IMR-90 (cell line): ENCODE measurements around the gene SYNGR1. TPM values are rescaled to one million over a fixed set of nuclear protein-coding genes. Genes with fewer than 3 reads are reported as not detected.

Experiments used
- ATAC-seq: fragments of 200-7000 bp; cut with Tn5 transposase; 2 replicates; pipeline ENCODE4 v1.9.1; 2020; ENCODE audit warnings: low read depth, mild to moderate bottlenecking, moderate library complexity
- BruUV-seq: library from RNA; stranded (reverse); fragments of 400-500 nt; replicated peaks from 2 replicates; lab custom pipeline; 2021; lab: Mats Ljungman, UMichigan
- CTCF ChIA-PET: fragments of 300-600 bp; formaldehyde crosslinking; extraction: SDS; loops from one replicate; lab custom pipeline; 2021; ENCODE audit warnings: antibody characterized with exemption; lab: Yijun Ruan, JAX
- POLR2A ChIA-PET: fragments of 300-600 bp; sonication (Branson Sonifier 250); formaldehyde crosslinking; loops from one replicate; lab custom pipeline; 2022; ENCODE audit warnings: antibody characterized with exemption; ENCODE audit not compliant: unreplicated experiment; lab: Charles Lee
- DNase-seq: peaks from one replicate; pipeline ENCODE4 v3.0.0; 2013
- H2AFZ ChIP-seq: replicated peaks from 2 replicates; pipeline ENCODE3; 2013; ENCODE audit warnings: low read length, mild to moderate bottlenecking; ENCODE audit not compliant: poor library complexity
- H2AK5ac ChIP-seq: 2 replicates; pipeline ENCODE4 v1.6.1; 2013; ENCODE audit warnings: low read depth, low read length, inconsistent platforms
- H2AK9ac ChIP-seq: replicated peaks from 2 replicates; pipeline ENCODE3; 2013; ENCODE audit warnings: mild to moderate bottlenecking, low read depth, low read length, moderate library complexity; ENCODE audit not compliant: poor library complexity
- H2BK120ac ChIP-seq: 2 replicates; pipeline ENCODE4 v1.6.1; 2013; ENCODE audit warnings: low read depth, low read length, inconsistent platforms
- H2BK15ac ChIP-seq: 3 replicates; pipeline ENCODE4 v1.6.1; 2013; ENCODE audit warnings: low read depth, low read length, inconsistent platforms
- H2BK20ac ChIP-seq: 2 replicates; pipeline ENCODE4 v1.6.1; 2013; ENCODE audit warnings: low read depth, mild to moderate bottlenecking, inconsistent platforms, low read length, moderate library complexity
- H2BK5ac ChIP-seq: 2 replicates; pipeline ENCODE4 v1.6.1; 2013; ENCODE audit warnings: mild to moderate bottlenecking, low read depth, low read length, inconsistent platforms; ENCODE audit not compliant: poor library complexity, severe bottlenecking
- H3K14ac ChIP-seq: replicated peaks from 2 replicates; pipeline ENCODE4 v1.6.1; 2013; ENCODE audit warnings: low read depth, low read length, inconsistent platforms
- H3K18ac ChIP-seq: 2 replicates; pipeline ENCODE4 v1.6.1; 2013; ENCODE audit warnings: low read depth, low read length, control low read depth
- H3K23ac ChIP-seq: 2 replicates; pipeline ENCODE4 v1.6.1; 2013; ENCODE audit warnings: low read depth, low read length, inconsistent platforms
- H3K27ac ChIP-seq: 2 replicates; pipeline ENCODE4 v1.5.1; 2013; ENCODE audit warnings: mild to moderate bottlenecking, control low read depth, low read length; ENCODE audit not compliant: insufficient read depth
- H3K27me3 ChIP-seq: 2 replicates; pipeline ENCODE4 v1.6.1; 2013; ENCODE audit warnings: low read length; ENCODE audit not compliant: control insufficient read depth, insufficient read depth
- H3K36me3 ChIP-seq: 2 replicates; pipeline ENCODE4 v1.6.1; 2013; ENCODE audit warnings: low read length, mixed read lengths; ENCODE audit not compliant: control insufficient read depth, insufficient read depth
- H3K4ac ChIP-seq: 2 replicates; pipeline ENCODE4 v1.6.1; 2013; ENCODE audit warnings: low read depth, low read length, inconsistent platforms
- H3K4me1 ChIP-seq: 2 replicates; pipeline ENCODE4 v1.6.1; 2013; ENCODE audit warnings: low read length, mixed read lengths; ENCODE audit not compliant: control insufficient read depth, insufficient read depth
- H3K4me2 ChIP-seq: 2 replicates; pipeline ENCODE4 v1.6.1; 2013; ENCODE audit warnings: low read depth, mild to moderate bottlenecking, control low read depth, low read length, moderate library complexity
- H3K4me3 ChIP-seq: 2 replicates; pipeline ENCODE4 v1.5.1; 2013; ENCODE audit warnings: low read depth, mild to moderate bottlenecking, control low read depth, low read length, moderate library complexity; ENCODE audit not compliant: insufficient read depth
- H3K56ac ChIP-seq: 2 replicates; pipeline ENCODE4 v1.6.1; 2013; ENCODE audit warnings: low read length, inconsistent platforms; ENCODE audit not compliant: insufficient read depth; ENCODE audit errors: extremely low read depth
- H3K79me1 ChIP-seq, 2 experiments: 2 replicates each; pipeline ENCODE4 v1.6.1; 2013; ENCODE audit warnings: low read length in 2 of 2, inconsistent platforms in 1 of 2, low read depth in 1 of 2
- H3K9ac ChIP-seq: 2 replicates; pipeline ENCODE4 v1.6.1; 2013; ENCODE audit warnings: low read depth, low read length, control low read depth
- H3K9me1 ChIP-seq: 2 replicates; pipeline ENCODE4 v1.6.1; 2013; ENCODE audit warnings: low read length, inconsistent platforms; ENCODE audit not compliant: insufficient read depth
- H3K9me3 ChIP-seq: 2 replicates; pipeline ENCODE4 v1.6.1; 2013; ENCODE audit warnings: low read length; ENCODE audit not compliant: control insufficient read depth, insufficient read depth
- H4K20me1 ChIP-seq: 2 replicates; pipeline ENCODE4 v1.6.1; 2013; ENCODE audit warnings: low read length, inconsistent platforms; ENCODE audit not compliant: insufficient read depth
- H4K5ac ChIP-seq: 2 replicates; pipeline ENCODE4 v1.6.1; 2013; ENCODE audit warnings: mild to moderate bottlenecking, low read depth, low read length, control low read depth
- H4K8ac ChIP-seq, 2 experiments: 2 replicates each; pipeline ENCODE4 v1.6.1; 2013; ENCODE audit warnings: low read depth in 2 of 2, low read length in 2 of 2, control low read depth in 1 of 2, inconsistent platforms in 1 of 2
- H4K91ac ChIP-seq: 2 replicates; pipeline ENCODE4 v1.6.1; 2013; ENCODE audit warnings: low read depth, low read length, inconsistent platforms; ENCODE audit not compliant: insufficient read depth
- BHLHE40 ChIP-seq: fragments of 150-350 bp; IDR thresholded peaks from 2 replicates; pipeline ENCODE4 v1.6.1; 2016; ENCODE audit warnings: mild to moderate bottlenecking, low read depth, low read length
- CHD1 ChIP-seq: IDR thresholded peaks from 2 replicates; pipeline ENCODE4 v1.6.1; 2012; ENCODE audit warnings: low read depth, low read length, improper control_type of control experiment
- FOS ChIP-seq: fragments of 150-350 bp; IDR thresholded peaks from 2 replicates; pipeline ENCODE4 v1.6.1; 2016; ENCODE audit warnings: low read depth, low read length
- MAZ ChIP-seq: IDR thresholded peaks from 2 replicates; pipeline ENCODE4 v1.6.1; 2012; ENCODE audit warnings: low read depth, mild to moderate bottlenecking, low read length, improper control_type of control experiment, moderate library complexity, borderline replicate concordance
- MXI1 ChIP-seq: IDR thresholded peaks from 2 replicates; pipeline ENCODE4 v1.6.1; 2012; ENCODE audit warnings: low read depth, mild to moderate bottlenecking, low read length, moderate library complexity, borderline replicate concordance
- POLR2A ChIP-seq: IDR thresholded peaks from 2 replicates; pipeline ENCODE4 v1.6.1; 2012; ENCODE audit warnings: mild to moderate bottlenecking, low read depth, low read length
- RAD21 ChIP-seq: IDR thresholded peaks from 2 replicates; pipeline ENCODE4 v1.6.1; 2012; ENCODE audit warnings: low read length, improper control_type of control experiment
- RCOR1 ChIP-seq: IDR thresholded peaks from 2 replicates; pipeline ENCODE4 v1.6.1; 2012; ENCODE audit warnings: mild to moderate bottlenecking, low read length, improper control_type of control experiment; ENCODE audit not compliant: insufficient replicate concordance
- RFX5 ChIP-seq: IDR thresholded peaks from 2 replicates; pipeline ENCODE4 v1.8.0; 2012; ENCODE audit warnings: low read depth, mild to moderate bottlenecking, low read length, moderate library complexity
- SMC3 ChIP-seq: fragments of 150-350 bp; IDR thresholded peaks from 2 replicates; pipeline ENCODE4 v1.6.1; 2016; ENCODE audit warnings: low read depth, mild to moderate bottlenecking, antibody characterized with exemption, low read length, moderate library complexity
- whole genome bisulfite sequencing, 2 experiments: methylation state at CpG; one replicate each; pipeline versions ENCODE4 v1.1.5 to v1.1.7; 2013; ENCODE audit warnings: missing lambda C conversion rate in 2 of 2; ENCODE audit not compliant: insufficient read length in 1 of 2; ENCODE audit errors: extremely low coverage in 2 of 2; 5-methylcytosine and 5-hydroxymethylcytosine counted together
- dilution Hi-C: fragments of 300-500 bp; cut with HindIII; formaldehyde crosslinking; loops from one replicate; pipeline ENCODE4 v1.14.3; 2018; ENCODE audit warnings: low sequenced_read_pairs; ENCODE audit not compliant: unreplicated experiment
- in situ Hi-C: fragments of 300-500 bp; cut with MboI; formaldehyde crosslinking; loops from 3 replicates; pipeline ENCODE4 v1.14.3; 2019; ENCODE audit warnings: low sequenced_read_pairs, inconsistent platforms, mixed read lengths
- intact Hi-C: fragments of 100-400 bp; cut with micrococcal nuclease; formaldehyde crosslinking; loops from 2 replicates; pipeline ENCODE4 v1.10.0; 2022
- polyA plus RNA-seq, 3 experiments: library from polyadenylated mRNA; depleted of rRNA; stranded (reverse); fragments of >200 nt; gene quantifications; 2 replicates each; pipeline ENCODE4 v1.2.3, GENCODE V29; 2012; ENCODE audit warnings: low replicate concordance in 1 of 3
- total RNA-seq: library from RNA; depleted of rRNA; stranded (reverse); fragments of >200 nt; gene quantifications from 2 replicates; pipeline ENCODE4 v1.2.3, GENCODE V29; 2012
- TF ChIP-seq, protein P1 (sequence below): conservative IDR thresholded peaks from 2 replicates; pipeline ENCODE4 v1.5.1; 2012; ENCODE audit warnings: mild to moderate bottlenecking, low read depth, low read length, improper control_type of control experiment
- TF ChIP-seq, protein P2 (sequence below): fragments of 150-350 bp; IDR thresholded peaks from 2 replicates; pipeline ENCODE4 v1.6.1; 2016; ENCODE audit warnings: low read depth, mild to moderate bottlenecking, low read length, moderate library complexity, borderline replicate concordance
- TF ChIP-seq, protein P3 (sequence below): fragments of 150-350 bp; IDR thresholded peaks from 2 replicates; pipeline ENCODE4 v1.6.1; 2017; ENCODE audit warnings: mild to moderate bottlenecking, antibody characterized with exemption, low read length, low read depth

The SYNGR1 gene
- total and polyA plus RNA-seq, 2 of the 4 experiments (the other 2 are of a cell fraction) = 6.3 to 81.5 TPM

DNA sequence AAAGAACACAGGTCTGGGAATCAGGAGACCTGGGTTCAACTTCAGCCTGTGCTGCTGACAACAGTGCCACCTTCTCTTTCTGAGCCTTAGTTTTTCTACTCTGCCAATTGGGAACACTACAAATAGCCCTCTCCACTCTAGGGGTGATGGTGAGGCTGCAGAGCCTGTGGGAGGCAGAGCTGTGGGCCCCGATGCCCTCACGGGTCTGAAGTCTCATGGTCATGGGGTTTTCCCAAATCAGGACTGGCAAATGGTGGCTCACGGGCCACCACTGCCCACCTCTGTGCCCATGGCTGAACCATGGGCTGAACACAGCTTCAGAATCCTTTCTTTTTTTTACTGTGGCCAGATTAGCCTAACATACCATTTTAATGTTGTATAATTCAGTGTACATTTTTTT, 19.8 kb downstream of the SYNGR1 start:
- no peak overlapping the region for H4K8ac ChIP-seq
- no peak overlapping the region for H2BK120ac ChIP-seq
- H3K18ac ChIP-seq = no peak overlapping the region
- H3K9ac ChIP-seq = no peak overlapping the region
- H4K5ac ChIP-seq = no peak overlapping the region
- DNase-seq = no peak
- H3K9me3 ChIP-seq = peaks cover 5% of the 10 kb centered on the region
- ATAC-seq = no peak
- H3K4me2 ChIP-seq = no peak overlapping the region
- no peak overlapping the region for H3K27ac ChIP-seq
- H3K27me3 ChIP-seq = no peaks in the 10 kb centered on the region
- H2BK20ac ChIP-seq = no peak overlapping the region
- in situ Hi-C loops = no loop called here
- peaks cover 3% of the 10 kb centered on the region for H3K36me3 ChIP-seq
- no TSS peak for BruUV-seq
- no peak overlapping the region for H3K56ac ChIP-seq
- TF ChIP-seq, protein P1, sequence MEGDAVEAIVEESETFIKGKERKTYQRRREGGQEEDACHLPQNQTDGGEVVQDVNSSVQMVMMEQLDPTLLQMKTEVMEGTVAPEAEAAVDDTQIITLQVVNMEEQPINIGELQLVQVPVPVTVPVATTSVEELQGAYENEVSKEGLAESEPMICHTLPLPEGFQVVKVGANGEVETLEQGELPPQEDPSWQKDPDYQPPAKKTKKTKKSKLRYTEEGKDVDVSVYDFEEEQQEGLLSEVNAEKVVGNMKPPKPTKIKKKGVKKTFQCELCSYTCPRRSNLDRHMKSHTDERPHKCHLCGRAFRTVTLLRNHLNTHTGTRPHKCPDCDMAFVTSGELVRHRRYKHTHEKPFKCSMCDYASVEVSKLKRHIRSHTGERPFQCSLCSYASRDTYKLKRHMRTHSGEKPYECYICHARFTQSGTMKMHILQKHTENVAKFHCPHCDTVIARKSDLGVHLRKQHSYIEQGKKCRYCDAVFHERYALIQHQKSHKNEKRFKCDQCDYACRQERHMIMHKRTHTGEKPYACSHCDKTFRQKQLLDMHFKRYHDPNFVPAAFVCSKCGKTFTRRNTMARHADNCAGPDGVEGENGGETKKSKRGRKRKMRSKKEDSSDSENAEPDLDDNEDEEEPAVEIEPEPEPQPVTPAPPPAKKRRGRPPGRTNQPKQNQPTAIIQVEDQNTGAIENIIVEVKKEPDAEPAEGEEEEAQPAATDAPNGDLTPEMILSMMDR = no peak
- TF ChIP-seq FOS = no peak
- TF ChIP-seq, protein P2, sequence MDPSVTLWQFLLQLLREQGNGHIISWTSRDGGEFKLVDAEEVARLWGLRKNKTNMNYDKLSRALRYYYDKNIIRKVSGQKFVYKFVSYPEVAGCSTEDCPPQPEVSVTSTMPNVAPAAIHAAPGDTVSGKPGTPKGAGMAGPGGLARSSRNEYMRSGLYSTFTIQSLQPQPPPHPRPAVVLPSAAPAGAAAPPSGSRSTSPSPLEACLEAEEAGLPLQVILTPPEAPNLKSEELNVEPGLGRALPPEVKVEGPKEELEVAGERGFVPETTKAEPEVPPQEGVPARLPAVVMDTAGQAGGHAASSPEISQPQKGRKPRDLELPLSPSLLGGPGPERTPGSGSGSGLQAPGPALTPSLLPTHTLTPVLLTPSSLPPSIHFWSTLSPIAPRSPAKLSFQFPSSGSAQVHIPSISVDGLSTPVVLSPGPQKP = no peak
- TF ChIP-seq, protein P3, sequence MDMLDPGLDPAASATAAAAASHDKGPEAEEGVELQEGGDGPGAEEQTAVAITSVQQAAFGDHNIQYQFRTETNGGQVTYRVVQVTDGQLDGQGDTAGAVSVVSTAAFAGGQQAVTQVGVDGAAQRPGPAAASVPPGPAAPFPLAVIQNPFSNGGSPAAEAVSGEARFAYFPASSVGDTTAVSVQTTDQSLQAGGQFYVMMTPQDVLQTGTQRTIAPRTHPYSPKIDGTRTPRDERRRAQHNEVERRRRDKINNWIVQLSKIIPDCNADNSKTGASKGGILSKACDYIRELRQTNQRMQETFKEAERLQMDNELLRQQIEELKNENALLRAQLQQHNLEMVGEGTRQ = no peak
- no peak for TF ChIP-seq MXI1
- no peak for TF ChIP-seq RFX5
- no peak for TF ChIP-seq MAZ
- TF ChIP-seq SMC3 = no peak
- no peak for TF ChIP-seq POLR2A
- TF ChIP-seq CHD1 = no peak
- no peak for TF ChIP-seq RAD21
- no peak for TF ChIP-seq BHLHE40
- no peak for TF ChIP-seq RCOR1
- dilution Hi-C loops = no loop called here
- no peak overlapping the region for H3K4ac ChIP-seq
- H3K9me1 ChIP-seq = no peaks in the 10 kb centered on the region; the same call in 1 of the 2 replicates
- no peak overlapping the region for H3K23ac ChIP-seq
- H2BK15ac ChIP-seq = no peak overlapping the region
- H2AK5ac ChIP-seq = no peak overlapping the region; the same call in 1 of the 2 replicates
- ChIA-PET CTCF (no interaction called here), POLR2A (no interaction called here)
- H2AFZ ChIP-seq = no peak overlapping the region
- H3K4me1 ChIP-seq = no peaks in the 10 kb centered on the region; the same call in 1 of the 2 replicates
- peaks cover 0 to 10% of the 10 kb centered on the region in 2 experiments; a peak in 3 of 4 replicates for H3K79me1 ChIP-seq
- H3K4me3 ChIP-seq = no peak overlapping the region
- no peak overlapping the region for H3K14ac ChIP-seq
- H4K91ac ChIP-seq = no peak overlapping the region
- H2AK9ac ChIP-seq = no peak overlapping the region
- H2BK5ac ChIP-seq = no peak overlapping the region
- intact Hi-C loops = no loop called here
- no CpG with 5 or more reads among the region's 3 CpGs for WGBS, 2 experiments
- peaks cover 3% of the 10 kb centered on the region; the same call in 1 of the 2 replicates for H4K20me1 ChIP-seq
